Osteocyte (in vitro differentiated cells): ENCODE results near the gene MRNIP. TPM values are rescaled to one million over a fixed set of nuclear protein-coding genes. Genes with fewer than 3 reads are reported as not detected.
"Not testable (repeated sequence)": the region's sequence is repeated elsewhere in the genome, so short reads cannot be mapped to it uniquely, and the experiment has no call there.

Experiments used
- DNase-seq: peaks from one replicate; pipeline ENCODE4 v3.0.0; 2021; ENCODE audit warnings: mixed read lengths; ENCODE audit not compliant: unreplicated experiment; ENCODE audit errors: extremely low spot score
- H3K27ac Mint-ChIP-seq: one replicate; pipeline ENCODE4 v1.8.0; 2021; ENCODE audit warnings: mild to moderate bottlenecking, mixed read lengths; ENCODE audit not compliant: unreplicated experiment
- H3K27me3 Mint-ChIP-seq: one replicate; pipeline ENCODE4 v1.8.0; 2021; ENCODE audit warnings: mixed read lengths; ENCODE audit not compliant: unreplicated experiment
- H3K36me3 Mint-ChIP-seq: one replicate; pipeline ENCODE4 v1.8.0; 2021; ENCODE audit warnings: mixed read lengths; ENCODE audit not compliant: unreplicated experiment
- H3K4me1 Mint-ChIP-seq: one replicate; pipeline ENCODE4 v1.8.0; 2021; ENCODE audit warnings: mixed read lengths; ENCODE audit not compliant: unreplicated experiment
- H3K4me3 Mint-ChIP-seq: one replicate; pipeline ENCODE4 v1.8.0; 2021; ENCODE audit warnings: mild to moderate bottlenecking, moderate library complexity, mixed read lengths; ENCODE audit not compliant: unreplicated experiment
- H3K9me3 Mint-ChIP-seq: one replicate; pipeline ENCODE4 v1.8.0; 2021; ENCODE audit warnings: mixed read lengths; ENCODE audit not compliant: unreplicated experiment
- CTCF ChIP-seq: fragments of 200-600 bp; sonication (generic); IDR thresholded peaks from 2 replicates; pipeline ENCODE4 v1.5.0; 2021; ENCODE audit warnings: antibody characterized with exemption, mild to moderate bottlenecking, moderate library complexity
- microRNA-seq: library from miRNA; unstranded; fragments of <30 nt; microRNA quantifications from one replicate; pipeline ENCODE4 v1.1.0, GENCODE V29; 2020; ENCODE audit not compliant: unreplicated experiment
- total RNA-seq: library from RNA; stranded (reverse); gene quantifications from 2 replicates; pipeline ENCODE4 v1.2.1, GENCODE V29; 2021

Gene MRNIP
- total RNA-seq, 1 donor from 2014 or later, result 25.8 TPM

GRCh38 chr5:179791881-179792611 is 66.6 kb downstream of the MRNIP start:
- Mint-ChIP-seq H3K4me1 (peaks cover 14% of the 10 kb centered on the region), H3K9me3 (no peaks in the 10 kb centered on the region), H3K27me3 (no peaks in the 10 kb centered on the region), H3K36me3 (peaks cover 4% of the 10 kb centered on the region), H3K27ac (no peak overlapping the region), H3K4me3 (no peak overlapping the region)
- TF ChIP-seq CTCF, result no peak
- DNase-seq, result no peak

GRCh38 chr5:179789278-179789677 is 69.3 kb downstream of the MRNIP start:
- not testable (repeated sequence) for H3K4me3 Mint-ChIP-seq, DNase-seq, H3K27me3 Mint-ChIP-seq, H3K27ac Mint-ChIP-seq, H3K36me3 Mint-ChIP-seq, H3K9me3 Mint-ChIP-seq, H3K4me1 Mint-ChIP-seq

- Mint-ChIP-seq H3K27ac (no peak overlapping the region), H3K4me1 (peaks cover 4% of the 10 kb centered on the region), H3K4me3 (no peak overlapping the region), H3K36me3 (no peaks in the 10 kb centered on the region), H3K27me3 (no peaks in the 10 kb centered on the region), H3K9me3 (no peaks in the 10 kb centered on the region)
- DNase-seq, result no peak
- no peak for TF ChIP-seq CTCF
Observed at GRCh38 chr5:179788193-179788854, 70.3 kb downstream of the MRNIP start.

Small RNA genes lying within 50 kb of the gene (microRNA-seq; reads per million reads assigned to microRNA genes)
- 13.2 reads per million, percentile 21 among the genes with 10 or more reads in this experiment for gene MIR1229

Other genes starting within 250 kb of the MRNIP start
- gene HNRNPH1, start 235.1 kb downstream of the MRNIP start, total RNA-seq, result 474 and 509 TPM in 2 replicates
- gene CBY3, start 177.8 kb downstream of the MRNIP start, total RNA-seq, result not detected in 2 replicates
- gene CANX, start 159.8 kb downstream of the MRNIP start, total RNA-seq, result 809 and 868 TPM in 2 replicates
- gene MAML1, start 126.0 kb downstream of the MRNIP start, total RNA-seq, result 33.1 and 34.1 TPM in 2 replicates
- gene LTC4S, start 64.8 kb downstream of the MRNIP start, total RNA-seq, result 1.1 and 2.4 TPM in 2 replicates
- gene MGAT4B, start 52.0 kb downstream of the MRNIP start, total RNA-seq, result 185 and 198 TPM in 2 replicates
- gene SQSTM1, start 37.9 kb downstream of the MRNIP start, total RNA-seq, result 447 and 458 TPM in 2 replicates
- 135 and 136 TPM in 2 replicates for gene TBC1D9B, start 49.1 kb upstream of the MRNIP start, total RNA-seq
- gene RNF130, start 212.9 kb upstream of the MRNIP start, total RNA-seq, result 70.8 and 78.4 TPM in 2 replicates